GM12865 (cell line): ENCODE measurements around the gene FZR1.

Experiments used
- DNase-seq: peaks from one replicate; pipeline ENCODE4 v3.0.0; 2010; ENCODE audit warnings: low read depth
- H3K4me3 ChIP-seq: 2 replicates; pipeline ENCODE4 v1.5.1; 2011; ENCODE audit warnings: mild to moderate bottlenecking, low read depth, low read length, control low read depth
- CTCF ChIP-seq: IDR thresholded peaks from 2 replicates; pipeline ENCODE4 v1.5.1; 2011; ENCODE audit warnings: low read length, control low read depth, low read depth, inconsistent platforms; ENCODE audit not compliant: insufficient read depth; ENCODE audit errors: missing control alignments

Gene FZR1

GRCh38 chr19:3533563-3534216, 27.6 kb downstream of the FZR1 start:
- TF ChIP-seq CTCF = no peak
- H3K4me3 ChIP-seq = no peak overlapping the region
- no peak for DNase-seq

GRCh38 chr19:3534375-3535234, 28.5 kb downstream of the FZR1 start:
- no peak for TF ChIP-seq CTCF
- no peak overlapping the region for H3K4me3 ChIP-seq

GRCh38 chr19:3535235-3535535, 29.1 kb downstream of the FZR1 start:
- no peak for TF ChIP-seq CTCF
- DNase-seq = no peak
- H3K4me3 ChIP-seq = no peak overlapping the region

More at GRCh38 chr19:3534375-3535234, 28.5 kb downstream of the FZR1 start:
- DNase-seq = no peak

GRCh38 chr19:3535563-3535965, 29.5 kb downstream of the FZR1 start:
- TF ChIP-seq CTCF = no peak
- no peak for DNase-seq
- H3K4me3 ChIP-seq = no peak overlapping the region

- no peak for DNase-seq
- no peak overlapping the region for H3K4me3 ChIP-seq
- no peak for TF ChIP-seq CTCF
Measured at GRCh38 chr19:3535981-3536380, 29.9 kb downstream of the FZR1 start.

GRCh38 chr19:3536429-3537100, 30.5 kb downstream of the FZR1 start:
- no peak for DNase-seq
- no peak for TF ChIP-seq CTCF
- no peak overlapping the region for H3K4me3 ChIP-seq
